Cerebellar nuclear complex (tissue), 1 donor: ENCODE results near the gene ABCB9.
"Not testable (repeated sequence)": the region's sequence is repeated elsewhere in the genome, so short reads cannot be mapped to it uniquely, and the experiment has no call there.

Source experiments
- DNase-seq, 2 experiments: peaks; one replicate each; lab custom pipeline; 2025; lab: John Stamatoyannopoulos, UW

Gene ABCB9

DNA sequence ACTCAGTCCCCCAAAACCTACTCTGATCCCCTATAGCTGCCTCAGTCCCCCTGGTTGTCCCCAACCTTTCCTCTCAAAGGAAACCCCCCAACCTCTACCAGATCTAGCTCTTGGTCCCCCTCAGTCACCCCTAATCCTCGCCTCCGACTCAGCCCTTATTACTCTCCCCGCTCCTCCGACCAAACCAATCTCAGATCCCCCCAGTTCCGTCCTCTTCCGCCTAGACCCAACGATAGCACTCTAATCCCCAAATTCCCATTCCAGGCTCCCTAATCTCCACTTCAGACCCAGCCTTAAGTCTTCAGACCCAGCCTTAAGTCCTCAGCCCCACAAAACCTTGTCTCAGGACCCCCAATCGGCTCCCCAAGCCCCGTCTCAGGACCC is 71.0 kb downstream of the ABCB9 start:
- no peak for DNase-seq

- DNase-seq, result no peak
Measured at GRCh38 chr12:122894193-122895121, 71.8 kb downstream of the ABCB9 start.

GRCh38 chr12:122893208-122894153 is 72.8 kb downstream of the ABCB9 start:
- no peak for DNase-seq

DNA sequence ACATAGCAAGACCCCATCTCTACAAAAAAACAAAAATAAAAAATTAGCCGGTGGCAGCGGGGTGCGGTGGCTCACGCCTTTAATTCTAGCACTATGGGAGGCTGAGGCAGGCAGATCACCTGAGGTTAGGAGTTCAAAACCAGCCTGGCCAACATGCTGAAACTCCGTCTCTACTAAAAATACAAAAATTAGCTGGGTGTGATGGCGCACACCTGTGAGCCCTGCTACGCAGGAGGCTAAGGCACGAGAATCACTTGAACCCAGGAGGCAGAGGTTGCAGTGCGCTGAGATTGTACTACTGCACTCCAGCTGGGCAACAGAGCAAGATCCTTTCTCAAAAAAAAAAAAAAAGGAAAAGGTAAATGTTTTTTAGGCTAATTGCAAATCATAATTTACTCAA is 73.5 kb downstream of the ABCB9 start:
- DNase-seq, result not testable (repeated sequence)

GRCh38 chr12:122891661-122892525 is 74.4 kb downstream of the ABCB9 start:
- no peak for DNase-seq

DNA sequence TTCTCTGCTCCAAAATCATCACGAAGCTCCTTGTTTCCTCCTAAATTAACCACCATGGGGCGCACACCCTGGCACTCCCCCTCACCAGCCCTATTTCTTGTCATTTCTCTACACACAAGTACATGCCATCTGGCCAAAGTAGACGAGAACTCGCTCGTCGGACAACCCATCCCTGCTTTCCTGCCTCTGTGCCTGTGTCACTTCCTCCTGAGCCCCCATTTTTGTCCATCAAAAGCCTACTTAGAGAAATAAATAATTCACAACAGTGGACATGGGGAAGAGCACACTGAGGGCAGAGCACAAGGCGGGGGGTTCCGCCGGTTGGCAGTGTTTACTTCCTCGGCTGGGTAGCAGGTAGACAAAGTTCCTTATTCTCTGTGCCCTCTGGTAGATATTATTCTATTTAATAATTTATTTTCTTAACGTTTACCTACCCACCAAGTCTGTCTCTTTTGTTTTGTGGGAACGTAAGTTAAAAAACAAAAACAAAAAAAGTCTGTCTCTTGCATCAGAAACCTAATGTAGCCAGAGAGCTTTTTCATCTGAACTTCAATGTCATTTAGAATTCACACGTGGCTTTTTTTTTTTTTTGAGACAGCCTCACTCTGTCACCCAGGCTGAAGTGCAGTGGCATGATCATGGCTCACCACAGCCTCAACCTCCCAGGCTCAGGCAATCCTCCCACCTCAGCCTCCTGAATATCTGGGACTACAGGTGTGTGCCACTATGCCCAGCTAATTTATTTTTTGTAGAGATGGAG is 76.3 kb downstream of the ABCB9 start:
- no peak for DNase-seq

DNA sequence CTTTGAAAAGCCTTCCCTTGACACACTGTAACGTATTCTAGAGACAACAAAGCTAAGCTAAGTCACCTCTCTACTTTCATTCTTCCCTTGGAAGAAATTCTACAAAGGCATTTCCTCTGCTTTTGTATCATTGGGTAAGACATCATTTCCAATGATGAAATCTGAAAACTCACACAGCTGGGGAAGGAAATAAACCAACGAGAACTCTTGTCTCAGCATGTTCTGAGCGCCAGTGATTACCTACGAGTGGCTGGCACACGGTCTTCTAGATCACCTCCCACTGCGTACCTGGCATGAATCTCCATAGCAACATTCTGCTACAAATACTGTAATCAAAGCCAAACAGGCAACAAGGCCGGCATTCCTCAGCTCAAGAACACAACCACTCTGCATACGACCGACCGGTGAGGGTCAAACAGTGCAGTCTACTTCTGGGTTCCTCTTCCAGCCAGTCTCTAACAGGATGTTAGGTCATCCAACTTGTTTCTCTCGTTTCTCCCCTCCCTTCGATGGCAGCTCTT is 78.0 kb downstream of the ABCB9 start:
- DNase-seq, result no peak

GRCh38 chr12:122887819-122888212 is 78.4 kb downstream of the ABCB9 start:
- DNase-seq, result no peak

GRCh38 chr12:122886851-122887818 is 79.1 kb downstream of the ABCB9 start:
- no peak for DNase-seq

- no peak for DNase-seq
Measured at GRCh38 chr12:122886161-122886560, 80.1 kb downstream of the ABCB9 start.

DNA sequence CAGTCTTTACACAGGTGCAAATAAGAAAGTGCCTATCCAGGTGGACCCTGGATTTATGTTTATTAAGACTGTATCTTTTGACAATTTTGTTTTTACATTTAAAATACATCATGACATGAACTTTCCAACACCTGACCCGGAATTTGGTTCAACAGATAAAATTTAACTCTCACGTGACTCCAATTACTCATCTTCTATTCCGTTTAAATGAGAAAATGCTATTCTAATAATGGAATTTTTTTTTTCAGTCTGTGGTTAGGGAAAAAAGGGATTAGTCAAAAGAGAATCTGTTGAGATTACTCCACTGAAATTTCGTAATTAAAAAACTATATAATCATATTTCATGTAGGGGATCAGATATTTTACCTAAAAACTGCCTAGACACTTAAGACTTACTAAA is 81.4 kb downstream of the ABCB9 start:
- DNase-seq, result no peak

GRCh38 chr12:122884091-122884826 is 82.0 kb downstream of the ABCB9 start:
- no peak for DNase-seq

GRCh38 chr12:122882908-122883558 is 83.2 kb downstream of the ABCB9 start:
- no peak for DNase-seq

DNA sequence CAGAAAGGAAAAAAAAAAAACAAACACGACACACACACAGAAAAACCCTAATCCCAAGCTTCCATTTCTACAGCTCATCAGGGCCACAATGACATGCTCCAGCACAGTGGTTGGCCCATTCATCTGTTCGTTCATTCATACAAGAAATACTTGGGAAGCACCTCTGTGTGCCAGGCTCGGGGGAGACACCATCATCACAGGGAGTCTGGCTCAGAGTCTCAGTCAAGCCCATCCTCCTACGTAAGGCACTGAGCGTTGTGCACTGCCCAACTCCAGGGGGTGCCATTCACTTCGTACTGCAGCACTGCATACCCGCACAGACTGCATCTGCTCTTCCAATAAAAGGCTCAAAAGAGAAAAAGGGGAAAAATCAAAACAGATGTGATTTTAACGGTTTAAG is 85.6 kb downstream of the ABCB9 start:
- no peak for DNase-seq

- no peak for DNase-seq
Measured at GRCh38 chr12:122880155-122880667, 86.1 kb downstream of the ABCB9 start.
